Endothelial cell of umbilical vein (primary cell): ENCODE results near the gene LIN7C. TPM values are rescaled to one million over a fixed set of nuclear protein-coding genes. Genes with fewer than 3 reads are reported as not detected.

Experiments used
- BruUV-seq: library from RNA; stranded (reverse); fragments of 400-500 nt; replicated peaks from 2 replicates; lab custom pipeline; 2021; lab: Mats Ljungman, UMichigan
- CTCF ChIA-PET: fragments of 300-600, 350-600 bp; sonication (Branson Sonifier 250); formaldehyde crosslinking; loops from one replicate; lab custom pipeline; 2021; ENCODE audit warnings: antibody characterized with exemption, inconsistent platforms; lab: Charles Lee
- POLR2A ChIA-PET: fragments of 300-600, 350-600 bp; sonication (Branson Sonifier 250); formaldehyde crosslinking; loops from one replicate; lab custom pipeline; 2021; ENCODE audit warnings: antibody characterized with exemption, inconsistent platforms; lab: Charles Lee
- DNase-seq: peaks from one replicate; pipeline ENCODE4 v3.0.0-alpha.2; 2011; ENCODE audit warnings: low read depth, low spot score
- FAIRE-seq: peaks from 2 replicates; lab custom pipeline; 2011; peaks lifted over from hg19 to GRCh38; lab: Jason Lieb, UNC
- H2AFZ ChIP-seq: 2 replicates; pipeline ENCODE4 v1.6.0; 2012; ENCODE audit warnings: low read depth, low read length, control low read depth, inconsistent platforms
- H3K27ac ChIP-seq: 2 replicates; pipeline ENCODE4 v1.5.1; 2011; ENCODE audit warnings: low read depth, mild to moderate bottlenecking, control low read depth, low read length, moderate library complexity; ENCODE audit not compliant: insufficient read depth
- H3K27me3 ChIP-seq, 2 experiments: 2 replicates each; pipeline versions ENCODE4 v1.6.0 to v1.6.1; 2011; ENCODE audit warnings: low read length in 2 of 2, mixed read lengths in 1 of 2; ENCODE audit not compliant: control insufficient read depth in 2 of 2, insufficient read depth in 2 of 2
- H3K36me3 ChIP-seq, 2 experiments: 2 replicates in 1 of 2; 3 replicates in 1 of 2; pipeline ENCODE4 v1.5.1; 2011; ENCODE audit warnings: low read length in 2 of 2, mild to moderate bottlenecking in 1 of 2, moderate library complexity in 1 of 2; ENCODE audit not compliant: control insufficient read depth in 2 of 2, insufficient read depth in 2 of 2; ENCODE audit errors: extremely low read depth in 1 of 2
- H3K4me1 ChIP-seq: 3 replicates; pipeline ENCODE4 v1.5.1; 2011; ENCODE audit warnings: mild to moderate bottlenecking, low read length; ENCODE audit not compliant: control insufficient read depth, insufficient read depth; ENCODE audit errors: extremely low read depth
- H3K4me2 ChIP-seq: 2 replicates; pipeline ENCODE4 v1.6.1; 2011; ENCODE audit warnings: low read length, control low read depth, mixed read lengths; ENCODE audit not compliant: insufficient read depth
- H3K4me3 ChIP-seq, 3 experiments: fragments of 200-600 bp in 1 of 3; sonication (generic), shearing (Covaris generic) in 1 of 3; replicated peaks in 1 of 3; 2 replicates each; pipeline ENCODE4 v1.5.1; 2011 to 2016; ENCODE audit warnings: control low read depth in 3 of 3, low read length in 3 of 3, mild to moderate bottlenecking in 2 of 3, inconsistent platforms in 1 of 3, low read depth in 1 of 3, moderate library complexity in 1 of 3; ENCODE audit not compliant: insufficient read depth in 1 of 3
- H3K79me2 ChIP-seq: 2 replicates; pipeline ENCODE4 v1.6.0; 2012; ENCODE audit warnings: low read length, inconsistent platforms; ENCODE audit not compliant: control insufficient read depth, insufficient read depth
- H3K9ac ChIP-seq: replicated peaks from 2 replicates; pipeline ENCODE3; 2011; ENCODE audit warnings: low read length, control low read depth; ENCODE audit not compliant: insufficient read depth; ENCODE audit errors: extremely low read depth
- H3K9me1 ChIP-seq: replicated peaks from 3 replicates; pipeline ENCODE4 v1.6.0; 2011; ENCODE audit warnings: mild to moderate bottlenecking, low read length; ENCODE audit not compliant: control insufficient read depth, insufficient read depth; ENCODE audit errors: extremely low read depth
- H3K9me3 ChIP-seq: replicated peaks from 2 replicates; pipeline ENCODE4 v1.5.1; 2012; ENCODE audit warnings: low read length, inconsistent platforms; ENCODE audit not compliant: control insufficient read depth, insufficient read depth
- H4K20me1 ChIP-seq: replicated peaks from 2 replicates; pipeline ENCODE3; 2011; ENCODE audit warnings: mild to moderate bottlenecking, low read length; ENCODE audit not compliant: control insufficient read depth, insufficient read depth; ENCODE audit errors: extremely low read depth
- EZH2 ChIP-seq: IDR thresholded peaks from 2 replicates; pipeline ENCODE4 v1.6.1; 2012; ENCODE audit warnings: borderline replicate concordance, low read depth, mild to moderate bottlenecking, moderate library complexity, low read length, inconsistent platforms; ENCODE audit not compliant: severe bottlenecking
- FOS ChIP-seq: IDR thresholded peaks from 2 replicates; pipeline ENCODE4 v1.6.1; 2011; ENCODE audit warnings: mild to moderate bottlenecking, low read length, moderate library complexity, borderline replicate concordance; ENCODE audit not compliant: insufficient read depth
- GATA2 ChIP-seq: IDR thresholded peaks from 2 replicates; pipeline ENCODE4 v1.7.0; 2011; ENCODE audit warnings: low read depth, mild to moderate bottlenecking, moderate library complexity, mixed read lengths, low read length; ENCODE audit not compliant: insufficient read length, insufficient read depth
- JUN ChIP-seq: IDR thresholded peaks from 2 replicates; pipeline ENCODE4 v1.6.1; 2011; ENCODE audit warnings: borderline replicate concordance, low read depth; ENCODE audit not compliant: insufficient read length, insufficient read depth
- MYC ChIP-seq: IDR thresholded peaks from one replicate; pipeline ENCODE4 v1.6.1; 2011; ENCODE audit warnings: mild to moderate bottlenecking, low read depth, low read length
- POLR2A ChIP-seq: IDR thresholded peaks from 2 replicates; pipeline ENCODE4 v1.6.1; 2012; ENCODE audit warnings: low read depth, mild to moderate bottlenecking, control low read depth, low read length
- POLR2AphosphoS5 ChIP-seq: IDR thresholded peaks from 2 replicates; pipeline ENCODE4 v1.6.1; 2012; ENCODE audit warnings: low read depth, mild to moderate bottlenecking, control low read depth, low read length, moderate library complexity; ENCODE audit not compliant: insufficient read depth
- dilution Hi-C: fragments of 300-500 bp; cut with MboI; formaldehyde crosslinking; loops from one replicate; pipeline ENCODE4 v1.15.0; 2019; ENCODE audit warnings: low sequenced_read_pairs; ENCODE audit not compliant: extremely low pct_ligation_motif_present
- intact Hi-C: fragments of 100-400 bp; cut with micrococcal nuclease; formaldehyde crosslinking; loops from one replicate; pipeline ENCODE4 v1.10.0; 2022
- polyA plus RNA-seq, 4 experiments: library from polyadenylated mRNA; depleted of rRNA in 3 of 4; stranded (reverse) in 3 of 4; unstranded in 1 of 4; fragments of >200 nt; gene quantifications; 2 replicates each; pipeline versions ENCODE4 v1.2.1 to v1.2.3, GENCODE V29; 2011 to 2012; ENCODE audit warnings: missing spikeins in 1 of 4
- total RNA-seq: library from RNA; stranded (reverse); gene quantifications from 2 replicates; pipeline ENCODE4 v1.2.3, GENCODE V29; 2021
- TF ChIP-seq, protein P1 (sequence below): IDR thresholded peaks from 2 replicates; pipeline ENCODE4 v1.6.1; 2011; ENCODE audit not compliant: insufficient read depth, insufficient read length
- TF ChIP-seq, protein P2 (sequence below), 2 donors: IDR thresholded peaks; 1 replicate in 1 of 2; 2 replicates in 1 of 2; pipeline ENCODE4 v1.5.1; 2011; ENCODE audit warnings: low read length in 2 of 2, mild to moderate bottlenecking in 2 of 2, moderate library complexity in 2 of 2, control low read depth in 1 of 2, inconsistent platforms in 1 of 2, low read depth in 1 of 2; ENCODE audit not compliant: insufficient read depth in 1 of 2; ENCODE audit errors: extremely low read depth in 1 of 2

The LIN7C gene
- total and polyA plus RNA-seq, 2 donors (not counting 3 experiments of a cell fraction or from before 2014, with no cell fraction given): 7.1 to 24.9 TPM

DNA sequence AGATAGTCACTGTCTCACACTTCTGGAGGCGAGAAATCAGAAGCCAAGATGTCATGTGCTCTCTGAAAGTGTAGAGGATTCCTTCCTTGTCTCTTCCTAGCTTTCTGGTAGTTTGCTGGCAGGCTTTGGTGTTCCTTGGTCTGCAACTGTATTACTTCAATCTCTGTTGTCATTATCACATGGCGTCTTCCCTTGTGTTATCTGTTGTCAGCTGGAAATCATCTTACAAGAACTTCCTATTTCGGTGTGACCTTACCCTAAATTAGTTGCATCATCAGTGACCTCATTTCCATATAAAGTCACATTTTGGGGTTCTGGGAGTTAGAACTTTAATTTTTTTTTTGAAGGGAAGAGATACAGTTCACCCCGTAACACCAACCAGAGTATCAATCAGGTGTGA is 3.3 kb upstream of the LIN7C start:
- no TSS peak for BruUV-seq
- dilution Hi-C loops: no loop called here
- POLR2A ChIA-PET: no interaction called here

More for the DNA sequence above, 3.3 kb upstream of the LIN7C start:
- DNase-seq (no peak), FAIRE-seq (no peak)
- intact Hi-C loops: no loop called here
- Histone ChIP-seq H3K27ac (no peak overlapping the region), H2AFZ (no peak overlapping the region), H3K4me3 (no peak overlapping the region), H3K79me2 (peaks cover 14% of the 10 kb centered on the region), H3K36me3 (no peaks in the 10 kb centered on the region), H3K4me2 (no peak overlapping the region), H3K9ac (no peak overlapping the region), H3K9me1 (no peaks in the 10 kb centered on the region), H4K20me1 (no peaks in the 10 kb centered on the region), H3K9me3 (no peaks in the 10 kb centered on the region), H3K27me3 (no peaks in the 10 kb centered on the region), H3K4me1 (peaks cover 11% of the 10 kb centered on the region)
- TF ChIP-seq JUN (no peak), EZH2 (no peak), FOS (no peak), MYC (no peak), GATA2 (no peak), POLR2AphosphoS5 (no peak), POLR2A (no peak)
- TF ChIP-seq, protein P1, sequence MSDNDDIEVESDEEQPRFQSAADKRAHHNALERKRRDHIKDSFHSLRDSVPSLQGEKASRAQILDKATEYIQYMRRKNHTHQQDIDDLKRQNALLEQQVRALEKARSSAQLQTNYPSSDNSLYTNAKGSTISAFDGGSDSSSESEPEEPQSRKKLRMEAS: no peak
- TF ChIP-seq, protein P2, sequence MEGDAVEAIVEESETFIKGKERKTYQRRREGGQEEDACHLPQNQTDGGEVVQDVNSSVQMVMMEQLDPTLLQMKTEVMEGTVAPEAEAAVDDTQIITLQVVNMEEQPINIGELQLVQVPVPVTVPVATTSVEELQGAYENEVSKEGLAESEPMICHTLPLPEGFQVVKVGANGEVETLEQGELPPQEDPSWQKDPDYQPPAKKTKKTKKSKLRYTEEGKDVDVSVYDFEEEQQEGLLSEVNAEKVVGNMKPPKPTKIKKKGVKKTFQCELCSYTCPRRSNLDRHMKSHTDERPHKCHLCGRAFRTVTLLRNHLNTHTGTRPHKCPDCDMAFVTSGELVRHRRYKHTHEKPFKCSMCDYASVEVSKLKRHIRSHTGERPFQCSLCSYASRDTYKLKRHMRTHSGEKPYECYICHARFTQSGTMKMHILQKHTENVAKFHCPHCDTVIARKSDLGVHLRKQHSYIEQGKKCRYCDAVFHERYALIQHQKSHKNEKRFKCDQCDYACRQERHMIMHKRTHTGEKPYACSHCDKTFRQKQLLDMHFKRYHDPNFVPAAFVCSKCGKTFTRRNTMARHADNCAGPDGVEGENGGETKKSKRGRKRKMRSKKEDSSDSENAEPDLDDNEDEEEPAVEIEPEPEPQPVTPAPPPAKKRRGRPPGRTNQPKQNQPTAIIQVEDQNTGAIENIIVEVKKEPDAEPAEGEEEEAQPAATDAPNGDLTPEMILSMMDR (IDR thresholded peaks at IDR 0.05; ENCODE audit: extremely low read depth in 1 of 2, insufficient read depth in 1 of 2, low read depth in 1 of 2, low read length in 2 of 2): no peak
- CTCF ChIA-PET: no interaction called here
